IPS-18a (cell line): ENCODE results near the gene MGA.

Source experiments
- H3K27ac ChIP-seq: one replicate; pipeline ENCODE4 v1.5.1; 2013; ENCODE audit warnings: low read length
- H3K27me3 ChIP-seq: one replicate; pipeline ENCODE4 v1.6.1; 2013; ENCODE audit warnings: mild to moderate bottlenecking, low read length; ENCODE audit not compliant: control insufficient read depth, insufficient read depth
- H3K36me3 ChIP-seq: one replicate; pipeline ENCODE4 v1.6.1; 2013; ENCODE audit warnings: low read depth, low read length; ENCODE audit not compliant: control insufficient read depth
- H3K4me1 ChIP-seq: one replicate; pipeline ENCODE4 v1.6.1; 2013; ENCODE audit warnings: low read depth, low read length; ENCODE audit not compliant: control insufficient read depth
- H3K4me3 ChIP-seq: one replicate; pipeline ENCODE4 v1.5.1; 2013; ENCODE audit warnings: low read length
- H3K9ac ChIP-seq: one replicate; pipeline ENCODE4 v1.6.1; 2013; ENCODE audit warnings: mild to moderate bottlenecking, low read length, moderate library complexity
- H3K9me3 ChIP-seq: one replicate; pipeline ENCODE4 v1.6.1; 2013; ENCODE audit warnings: low read depth, low read length; ENCODE audit not compliant: control insufficient read depth

Gene MGA

DNA sequence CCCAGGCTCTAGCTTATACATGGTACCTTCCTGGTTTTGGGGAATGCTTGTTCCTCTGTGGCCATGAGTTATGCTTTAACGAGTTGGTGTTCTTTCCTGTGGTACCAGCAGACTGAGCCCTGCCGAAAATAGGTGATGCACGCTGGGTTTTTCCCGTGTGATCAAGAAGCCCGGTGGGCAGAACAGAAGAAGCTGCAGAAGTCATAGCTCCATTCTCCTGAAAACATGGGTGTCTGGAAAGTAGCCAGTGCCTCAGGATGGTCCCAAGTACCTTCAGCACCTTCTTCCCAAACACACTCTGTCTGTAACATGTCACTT lies 139.2 kb downstream of the MGA start:
- no peak overlapping the region for H3K9ac ChIP-seq
- H3K9me3 ChIP-seq = no peaks in the 10 kb centered on the region
- no peaks in the 10 kb centered on the region for H3K4me1 ChIP-seq
- H3K27ac ChIP-seq = no peak overlapping the region
- H3K27me3 ChIP-seq = no peaks in the 10 kb centered on the region
- no peaks in the 10 kb centered on the region for H3K36me3 ChIP-seq
- H3K4me3 ChIP-seq = no peak overlapping the region

GRCh38 chr15:41801185-41801584 lies 141.0 kb downstream of the MGA start:
- H3K4me1 ChIP-seq = no peaks in the 10 kb centered on the region
- H3K9ac ChIP-seq = no peak overlapping the region
- H3K27ac ChIP-seq = no peak overlapping the region

DNA sequence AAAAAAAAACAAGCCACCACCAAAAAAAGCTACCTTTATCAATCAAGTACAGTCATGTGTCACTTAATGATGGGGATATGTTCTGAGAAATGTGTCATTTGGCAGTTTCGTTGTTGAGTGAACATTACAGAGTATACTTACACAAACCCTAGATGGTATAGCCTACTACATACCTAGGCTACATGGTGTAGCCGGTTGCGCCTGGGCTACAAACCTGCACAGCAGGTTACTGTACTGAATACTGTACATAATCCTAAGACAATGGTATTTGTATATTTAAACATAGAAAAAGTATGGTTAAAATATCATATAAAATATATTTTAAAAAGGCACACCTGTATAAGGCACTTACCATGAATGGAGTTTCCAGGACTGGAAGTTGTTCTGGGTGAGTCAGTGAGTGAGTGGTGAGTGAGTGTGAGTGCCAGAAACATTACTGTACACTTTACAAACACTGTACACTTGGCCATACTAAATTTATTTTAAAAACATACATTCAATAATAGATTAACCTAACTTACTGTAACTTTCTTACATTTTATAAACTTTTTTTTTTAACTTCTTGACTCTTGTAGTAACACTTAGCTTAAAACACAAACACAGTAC lies 141.7 kb downstream of the MGA start:
- no peaks in the 10 kb centered on the region for H3K27me3 ChIP-seq
- H3K36me3 ChIP-seq = no peaks in the 10 kb centered on the region
- no peaks in the 10 kb centered on the region for H3K4me1 ChIP-seq
- no peaks in the 10 kb centered on the region for H3K9me3 ChIP-seq
- no peak overlapping the region for H3K9ac ChIP-seq
- no peak overlapping the region for H3K4me3 ChIP-seq
- no peak overlapping the region for H3K27ac ChIP-seq

More at GRCh38 chr15:41801185-41801584, 141.0 kb downstream of the MGA start:
- Histone ChIP-seq H3K9me3 (no peaks in the 10 kb centered on the region), H3K36me3 (no peaks in the 10 kb centered on the region), H3K27me3 (no peaks in the 10 kb centered on the region), H3K4me3 (no peak overlapping the region)

DNA sequence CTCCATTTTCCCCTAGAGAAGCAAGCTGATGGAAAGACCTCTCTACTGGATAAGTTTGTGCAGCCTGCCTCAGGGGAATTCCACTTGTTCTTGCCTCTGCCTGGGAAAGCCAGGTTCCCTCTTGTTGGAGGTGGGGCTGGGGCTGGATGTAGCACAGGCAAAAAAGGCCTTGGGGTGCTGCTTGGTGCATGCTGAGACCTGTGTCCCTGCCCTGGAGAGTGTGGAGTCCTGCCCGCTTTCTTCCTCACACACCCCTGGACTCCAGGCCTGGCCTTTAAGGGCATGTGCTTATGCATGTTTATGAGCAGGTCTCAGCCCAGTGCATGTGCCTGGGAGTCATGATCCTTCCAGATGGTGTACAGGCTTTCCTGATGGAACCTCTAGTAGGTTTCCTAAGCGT lies 144.2 kb downstream of the MGA start:
- Histone ChIP-seq H3K9ac (no peak overlapping the region), H3K9me3 (no peaks in the 10 kb centered on the region), H3K36me3 (no peaks in the 10 kb centered on the region), H3K27me3 (no peaks in the 10 kb centered on the region), H3K27ac (no peak overlapping the region), H3K4me1 (no peaks in the 10 kb centered on the region), H3K4me3 (no peak overlapping the region)

DNA sequence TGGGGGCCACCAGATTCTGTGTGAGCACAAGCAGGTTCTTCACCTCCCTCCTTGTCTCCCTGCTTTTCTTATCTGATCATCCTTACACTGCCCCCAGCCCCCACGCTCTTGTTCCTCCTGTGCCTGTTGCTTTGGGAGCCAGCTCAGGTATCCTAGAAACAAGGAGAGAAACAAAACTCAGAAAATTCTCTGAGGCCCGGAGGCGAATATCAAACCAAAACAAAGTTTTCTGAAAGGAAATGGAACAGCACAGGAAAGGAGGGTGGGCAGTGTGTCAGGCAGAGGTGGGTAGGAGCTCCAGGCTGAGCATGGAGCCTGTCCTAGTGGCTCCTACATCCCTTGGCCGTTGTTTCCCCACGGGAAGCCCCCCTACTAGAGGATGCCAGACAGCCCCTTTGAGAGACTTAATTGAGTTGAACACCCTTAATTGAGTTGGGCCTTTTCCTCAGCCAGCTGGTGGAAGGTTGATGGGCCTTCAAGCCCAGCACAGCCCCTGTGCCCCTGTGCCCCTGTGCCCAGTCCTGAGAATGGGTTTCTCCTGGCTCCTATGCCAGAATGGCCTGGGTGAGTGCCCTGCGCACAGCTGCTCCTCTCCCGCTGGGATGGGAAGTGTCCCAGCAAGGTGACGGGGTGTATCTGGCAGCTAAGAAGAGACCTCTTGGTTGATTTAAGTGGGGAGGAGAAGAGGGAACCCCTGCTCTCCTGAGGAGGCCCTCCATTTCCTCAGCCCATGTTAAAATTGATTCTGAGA lies 144.9 kb downstream of the MGA start:
- Histone ChIP-seq H3K27me3 (no peaks in the 10 kb centered on the region), H3K36me3 (no peaks in the 10 kb centered on the region), H3K4me1 (no peaks in the 10 kb centered on the region), H3K9ac (no peak overlapping the region), H3K27ac (no peak overlapping the region), H3K9me3 (no peaks in the 10 kb centered on the region), H3K4me3 (no peak overlapping the region)

DNA sequence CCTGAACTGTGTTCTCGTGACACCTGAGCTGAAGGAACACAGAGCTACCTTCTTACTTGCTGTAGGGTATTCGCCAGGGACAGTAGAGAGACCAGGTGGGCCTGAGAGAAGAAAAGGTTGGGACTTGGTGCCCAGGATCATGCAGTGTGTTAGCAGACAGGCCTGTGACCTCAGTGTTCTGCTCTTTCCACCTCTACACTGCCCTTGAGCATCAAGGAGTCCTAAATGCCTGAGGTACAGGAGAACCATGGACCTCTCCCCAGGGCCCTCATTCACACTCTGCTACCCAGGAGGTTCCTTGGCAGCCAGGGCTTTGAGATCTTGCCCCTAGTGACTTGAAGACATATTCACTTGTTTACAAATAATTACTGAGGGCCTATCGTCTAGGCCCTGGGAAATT lies 145.5 kb downstream of the MGA start:
- Histone ChIP-seq H3K27me3 (no peaks in the 10 kb centered on the region), H3K27ac (no peak overlapping the region), H3K36me3 (no peaks in the 10 kb centered on the region), H3K4me1 (no peaks in the 10 kb centered on the region), H3K4me3 (no peak overlapping the region), H3K9me3 (no peaks in the 10 kb centered on the region), H3K9ac (no peak overlapping the region)

DNA sequence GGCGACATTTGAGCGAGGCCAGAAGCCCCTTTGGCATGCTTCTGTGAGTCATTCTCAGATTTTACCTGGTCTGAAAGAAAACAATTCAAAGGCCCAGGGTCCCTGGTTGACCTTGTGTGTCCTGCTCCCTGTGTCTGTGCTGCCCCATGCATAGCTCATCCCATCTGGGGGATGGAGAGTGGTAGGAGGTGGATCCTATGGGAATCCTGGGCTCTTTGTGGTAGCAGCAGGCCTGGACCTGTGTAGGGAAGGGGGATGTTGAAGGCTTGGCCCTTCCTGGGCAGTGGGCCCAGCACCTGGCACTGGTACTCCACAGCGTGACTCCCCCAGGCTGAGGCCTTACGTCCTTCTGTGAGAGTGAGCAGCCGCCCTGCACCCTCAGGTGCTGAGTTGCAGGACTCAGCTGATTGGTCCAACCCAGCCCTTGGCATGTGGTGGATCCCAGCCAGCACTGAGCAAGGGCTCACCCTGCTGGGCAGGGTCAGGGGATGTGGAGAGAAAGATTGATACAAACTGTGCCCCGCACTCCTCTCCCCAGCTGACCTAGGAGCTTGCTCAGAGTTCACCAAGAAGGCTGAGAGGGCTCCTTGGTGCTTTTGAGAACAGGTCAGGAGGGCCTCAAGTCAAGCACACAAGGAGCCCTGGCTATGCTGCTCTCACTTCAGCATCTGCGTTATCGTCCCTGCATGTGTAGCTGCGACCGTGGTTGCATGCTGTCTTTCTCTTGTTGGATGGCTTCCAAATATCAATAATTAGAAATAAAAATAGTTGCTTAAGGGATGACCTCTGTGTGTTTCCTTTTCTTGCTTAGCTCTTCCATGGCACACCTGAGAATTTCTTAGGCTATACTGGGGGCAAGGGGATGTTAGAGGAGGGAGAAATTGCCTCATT lies 146.3 kb downstream of the MGA start:
- Histone ChIP-seq H3K9ac (no peak overlapping the region), H3K4me3 (no peak overlapping the region), H3K27me3 (no peaks in the 10 kb centered on the region), H3K4me1 (no peaks in the 10 kb centered on the region), H3K27ac (no peak overlapping the region), H3K36me3 (no peaks in the 10 kb centered on the region), H3K9me3 (no peaks in the 10 kb centered on the region)

DNA sequence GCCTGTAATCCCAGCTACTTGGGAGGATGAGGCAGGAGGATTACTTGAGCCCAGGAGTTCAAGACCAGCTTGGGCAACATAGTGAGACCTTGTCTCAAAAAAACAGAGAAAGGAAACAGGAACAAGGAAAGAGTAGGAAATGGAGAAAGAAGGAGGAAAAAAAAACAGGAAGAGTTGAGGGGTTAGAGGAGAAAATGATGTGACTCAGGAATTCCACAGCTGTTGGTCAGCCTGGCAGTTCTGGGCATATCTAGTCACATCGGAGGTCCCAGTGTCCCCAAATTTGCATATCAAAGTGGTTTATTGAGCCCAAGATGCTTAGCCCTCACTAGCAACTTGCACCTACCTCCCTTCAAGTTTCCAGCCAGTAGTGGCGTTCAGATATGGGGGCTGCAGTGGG lies 148.9 kb downstream of the MGA start:
- no peak overlapping the region for H3K4me3 ChIP-seq
- no peak overlapping the region for H3K27ac ChIP-seq
- no peaks in the 10 kb centered on the region for H3K9me3 ChIP-seq
- no peaks in the 10 kb centered on the region for H3K4me1 ChIP-seq
- H3K27me3 ChIP-seq = no peaks in the 10 kb centered on the region
- no peak overlapping the region for H3K9ac ChIP-seq
- H3K36me3 ChIP-seq = no peaks in the 10 kb centered on the region

DNA sequence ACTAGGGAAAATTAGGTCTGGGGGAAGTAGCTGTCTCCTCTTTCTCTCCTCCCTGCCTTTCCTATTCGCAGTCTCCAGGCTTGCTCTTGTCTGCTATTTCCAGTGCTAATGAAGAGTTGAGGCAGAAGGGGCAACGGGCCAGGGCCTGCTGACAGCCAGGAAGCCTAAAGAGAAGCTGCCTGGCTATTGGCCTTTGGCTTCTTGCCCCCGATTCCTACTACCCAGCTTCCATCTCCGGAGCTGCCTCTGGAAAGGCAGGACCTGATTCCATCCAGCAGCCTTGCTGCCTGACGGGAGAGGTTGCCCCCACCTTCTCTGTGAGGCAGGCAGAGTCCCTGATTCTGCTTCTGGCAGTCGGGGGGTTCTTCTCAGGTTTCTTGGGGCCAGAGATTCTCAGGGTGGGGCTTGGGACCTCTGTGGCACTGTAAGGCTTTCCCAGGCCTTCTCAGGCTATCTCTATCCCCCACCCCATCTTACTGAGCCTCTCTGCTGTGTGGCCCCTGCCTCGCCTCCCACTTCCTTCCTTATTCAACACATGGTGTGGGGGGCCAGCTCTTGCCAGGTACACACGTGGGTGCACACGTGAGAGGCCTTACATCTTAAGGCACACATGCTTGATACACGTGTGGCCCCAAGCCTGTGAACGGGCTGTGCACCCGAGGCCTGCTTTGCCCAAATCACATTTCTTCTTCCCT lies 149.5 kb downstream of the MGA start:
- Histone ChIP-seq H3K9me3 (no peaks in the 10 kb centered on the region), H3K27ac (no peak overlapping the region), H3K27me3 (no peaks in the 10 kb centered on the region), H3K36me3 (no peaks in the 10 kb centered on the region), H3K9ac (no peak overlapping the region), H3K4me3 (no peak overlapping the region), H3K4me1 (no peaks in the 10 kb centered on the region)

- no peak overlapping the region for H3K27ac ChIP-seq
Measured at GRCh38 chr15:41810651-41811431, 150.6 kb downstream of the MGA start.

More at GRCh38 chr15:41810651-41811431, 150.6 kb downstream of the MGA start:
- no peaks in the 10 kb centered on the region for H3K9me3 ChIP-seq
- H3K27me3 ChIP-seq = no peaks in the 10 kb centered on the region
- no peaks in the 10 kb centered on the region for H3K4me1 ChIP-seq
- H3K4me3 ChIP-seq = no peak overlapping the region
- no peaks in the 10 kb centered on the region for H3K36me3 ChIP-seq
- no peak overlapping the region for H3K9ac ChIP-seq
